HCT116 (cell line): ENCODE data around the gene PROM2. TPM values are rescaled to one million over a fixed set of nuclear protein-coding genes. Genes with fewer than 3 reads are reported as not detected.

ENCODE experiments used
- ATAC-seq: fragments of 200-7000 bp; cut with Tn5 transposase; 2 replicates; pipeline ENCODE4 v1.9.1; 2020; ENCODE audit warnings: mild to moderate bottlenecking, moderate library complexity
- BruUV-seq: library from RNA; stranded (reverse); fragments of 400-500 nt; replicated peaks from 2 replicates; lab custom pipeline; 2021; lab: Mats Ljungman, UMichigan
- CTCF ChIA-PET: fragments of 300-600 bp; sonication (Branson Sonifier 250); formaldehyde crosslinking; loops from one replicate; lab custom pipeline; 2021; ENCODE audit warnings: antibody characterized with exemption; lab: Charles Lee
- POLR2A ChIA-PET: fragments of 300-600, 350-600 bp; sonication (Branson Sonifier 250); formaldehyde crosslinking; loops from one replicate; lab custom pipeline; 2021; ENCODE audit warnings: antibody characterized with exemption; lab: Charles Lee
- RAD21 ChIA-PET, 2 experiments: fragments of 300-600 bp; sonication (Branson Sonifier 250); formaldehyde crosslinking; loops; one replicate each; lab custom pipeline; 2023; ENCODE audit warnings: low total read pairs in 2 of 2; ENCODE audit not compliant: uncharacterized antibody in 2 of 2, unreplicated experiment in 2 of 2, low non-redundant PET in 1 of 2; lab: Charles Lee
- DNase-seq: peaks from one replicate; pipeline ENCODE4 v3.0.0-alpha.2; 2010; ENCODE audit warnings: low read depth, low spot score
- H2AFZ ChIP-seq: fragments of 200-600 bp; shearing (Covaris generic), sonication (generic); 2 replicates; pipeline ENCODE4 v1.6.1; 2017; ENCODE audit warnings: low read depth, mixed run types, mixed read lengths, antibody characterized with exemption, low read length; ENCODE audit not compliant: poor library complexity, severe bottlenecking
- H3K27ac ChIP-seq: 2 replicates; pipeline ENCODE4 v1.5.1; 2012; ENCODE audit warnings: low read depth, low read length
- H3K27me3 ChIP-seq: fragments of 200-600 bp; sonication (generic); 2 replicates; pipeline ENCODE4 v1.6.1; 2016; ENCODE audit warnings: mixed run types, low read length, mixed read lengths; ENCODE audit not compliant: insufficient read depth
- H3K36me3 ChIP-seq, 2 experiments: fragments of 200-500 bp in 1 of 2; fragments of 200-600 bp in 1 of 2; sonication (Bioruptor generic) in 1 of 2; sonication (generic) in 1 of 2; 2 replicates each; pipeline versions ENCODE4 v1.5.1 to v1.6.1; 2014 to 2016; ENCODE audit warnings: low read length in 2 of 2, inconsistent platforms in 1 of 2, mixed read lengths in 1 of 2, mixed run types in 1 of 2; ENCODE audit not compliant: insufficient read depth in 2 of 2, control insufficient read depth in 1 of 2
- H3K4me1 ChIP-seq, 2 experiments: fragments of 200-600 bp in 1 of 2; sonication (generic) in 1 of 2; 2 replicates each; pipeline versions ENCODE4 v1.5.1 to v1.6.1; 2012 to 2017; ENCODE audit warnings: low read length in 2 of 2, inconsistent platforms in 1 of 2, mild to moderate bottlenecking in 1 of 2, mixed read lengths in 1 of 2, mixed run types in 1 of 2, moderate library complexity in 1 of 2; ENCODE audit not compliant: insufficient read depth in 2 of 2, control insufficient read depth in 1 of 2
- H3K4me2 ChIP-seq: fragments of 200-600 bp; sonication (generic); 2 replicates; pipeline ENCODE4 v1.6.1; 2017; ENCODE audit warnings: mixed run types, low read length, mixed read lengths
- H3K4me3 ChIP-seq, 2 experiments: fragments of 200-600 bp in 1 of 2; sonication (generic) in 1 of 2; replicated peaks in 1 of 2; 2 replicates each; pipeline ENCODE4 v1.5.1; 2011 to 2016; ENCODE audit warnings: low read length in 2 of 2, control low read depth in 1 of 2, low read depth in 1 of 2, mild to moderate bottlenecking in 1 of 2, mixed read lengths in 1 of 2, mixed run types in 1 of 2
- H3K79me2 ChIP-seq: fragments of 200-600 bp; sonication (generic); 2 replicates; pipeline ENCODE4 v1.6.1; 2017; ENCODE audit warnings: mild to moderate bottlenecking, mixed run types, low read length, moderate library complexity, mixed read lengths; ENCODE audit not compliant: insufficient read depth
- H3K9ac ChIP-seq: fragments of 200-600 bp; sonication (generic); 2 replicates; pipeline ENCODE4 v1.6.1; 2016; ENCODE audit warnings: low read length, mixed read lengths
- H3K9me2 ChIP-seq: fragments of 200-600 bp; sonication (generic), shearing (Covaris generic); 2 replicates; pipeline ENCODE4 v1.6.1; 2017; ENCODE audit warnings: mixed run types, mild to moderate bottlenecking, moderate library complexity; ENCODE audit not compliant: insufficient read depth
- H3K9me3 ChIP-seq, 2 experiments: fragments of 200-500 bp in 1 of 2; fragments of 200-600 bp in 1 of 2; sonication (Bioruptor generic) in 1 of 2; sonication (generic) in 1 of 2; 2 replicates each; pipeline ENCODE4 v1.6.1; 2014 to 2017; ENCODE audit warnings: low read length in 2 of 2, mixed read lengths in 2 of 2, inconsistent platforms in 1 of 2, low read depth in 1 of 2, mild to moderate bottlenecking in 1 of 2, mixed run types in 1 of 2, moderate library complexity in 1 of 2; ENCODE audit not compliant: control insufficient read depth in 1 of 2, insufficient read depth in 1 of 2
- H4K20me1 ChIP-seq: fragments of 200-600 bp; sonication (generic), shearing (Covaris generic); 2 replicates; pipeline ENCODE4 v1.6.1; 2017; ENCODE audit warnings: mixed run types, mild to moderate bottlenecking, moderate library complexity; ENCODE audit not compliant: insufficient read depth
- CEBPB ChIP-seq: IDR thresholded peaks from 2 replicates; pipeline ENCODE4 v1.6.1; 2012; ENCODE audit warnings: low read depth
- FOSL1 ChIP-seq: IDR thresholded peaks from 2 replicates; pipeline ENCODE4 v1.6.1; 2012; ENCODE audit warnings: low read depth
- POLR2A ChIP-seq: IDR thresholded peaks from 2 replicates; pipeline ENCODE4 v1.7.0; 2011; ENCODE audit warnings: borderline replicate concordance; ENCODE audit not compliant: insufficient read depth, insufficient read length; ENCODE audit errors: extremely low read depth
- TCF7L2 ChIP-seq: IDR thresholded peaks from 2 replicates; pipeline ENCODE4 v1.7.0; 2011; ENCODE audit warnings: borderline replicate concordance, inconsistent platforms; ENCODE audit not compliant: insufficient read depth, insufficient read length; ENCODE audit errors: extremely low read depth
- ZFX ChIP-seq: fragments of 450-650 bp; IDR thresholded peaks from 2 replicates; pipeline ENCODE4 v1.6.1; 2017
- intact Hi-C: fragments of 100-400 bp; cut with micrococcal nuclease; formaldehyde crosslinking; loops from 2 replicates; pipeline ENCODE4 v1.10.0; 2022
- total RNA-seq: library from RNA; stranded (reverse); gene quantifications from one replicate; pipeline ENCODE4 v1.2.1, GENCODE V29; 2021; ENCODE audit not compliant: unreplicated experiment
- TF ChIP-seq, protein P1 (sequence below): IDR thresholded peaks from 2 replicates; pipeline ENCODE4 v1.6.1; 2012
- TF ChIP-seq, protein P2 (sequence below): IDR thresholded peaks from 2 replicates; pipeline ENCODE4 v1.6.1; 2011; ENCODE audit warnings: mild to moderate bottlenecking, low read length, moderate library complexity; ENCODE audit not compliant: insufficient replicate concordance; ENCODE audit errors: extremely low read depth
- TF ChIP-seq, protein P3 (sequence below), 3 experiments: fragments of 200-600 bp in 1 of 3; sonication (generic) in 1 of 3; IDR thresholded peaks in 2 of 3; conservative IDR thresholded peaks in 1 of 3; 2 replicates each; pipeline ENCODE4 v1.5.1; 2012 to 2017; ENCODE audit warnings: low read depth in 2 of 3, low read length in 2 of 3, antibody characterized with exemption in 1 of 3, borderline replicate concordance in 1 of 3, control low read depth in 1 of 3, mild to moderate bottlenecking in 1 of 3, mixed read lengths in 1 of 3, mixed run types in 1 of 3, moderate library complexity in 1 of 3; ENCODE audit not compliant: insufficient read depth in 1 of 3
- TF ChIP-seq, protein P4 (sequence below): IDR thresholded peaks from 2 replicates; pipeline ENCODE4 v1.6.1; 2012

The PROM2 gene
- total RNA-seq, 1 experiment from 2014 or later = 11.9 TPM

DNA sequence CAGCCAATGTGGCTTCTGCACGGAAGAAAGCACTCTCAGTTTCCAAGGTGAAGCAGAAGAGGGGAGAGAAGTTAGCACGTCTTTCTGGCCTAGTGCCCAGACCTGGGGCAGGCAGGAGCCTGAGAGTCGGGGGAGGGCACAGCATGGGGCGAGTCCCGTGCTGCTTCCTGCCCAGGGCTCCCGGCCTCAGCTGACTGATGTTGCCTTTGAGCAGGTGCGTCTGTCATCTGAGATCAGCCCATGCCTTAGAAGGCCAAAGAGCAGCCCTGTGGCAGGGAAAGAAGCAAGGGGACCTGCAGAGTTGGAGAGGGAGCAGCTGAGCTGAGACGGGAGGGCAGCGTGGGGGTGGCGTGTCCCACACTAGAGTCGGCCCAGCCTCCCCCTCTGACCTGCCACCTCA, 26.2 kb downstream of the PROM2 start:
- BruUV-seq = no TSS peak
- ChIA-PET CTCF (interaction anchor here (1.4 kb wide), 1 partner anchor 69 kb away, joined by 4 read pairs; no protein-coding TSS in a partner anchor), RAD21 (interaction anchor here in 1 of 2 experiments (1.1 kb wide), 1 partner anchor 69 kb away, joined by 3 read pairs; no protein-coding TSS in a partner anchor), POLR2A (no interaction called here)
- Histone ChIP-seq H3K4me3 (no peak overlapping the region), H3K4me1 (peaks cover 0 to 8% of the 10 kb centered on the region in 2 experiments; a peak in 1 of 4 replicates), H3K4me2 (no peak overlapping the region), H4K20me1 (no peaks in the 10 kb centered on the region), H3K9me3 (no peaks in the 10 kb centered on the region), H3K36me3 (no peaks in the 10 kb centered on the region), H3K79me2 (no peaks in the 10 kb centered on the region), H3K27me3 (no peaks in the 10 kb centered on the region), H3K9me2 (no peaks in the 10 kb centered on the region), H2AFZ (no peak overlapping the region), H3K27ac (no peak overlapping the region; the same call in 1 of the 2 replicates), H3K9ac (no peak overlapping the region)
- ATAC-seq = peak; percentile 31; the same call in 1 of the 2 replicates
- intact Hi-C loops = no loop called here
- TF ChIP-seq TCF7L2 = peak; percentile 45
- TF ChIP-seq, protein P1, sequence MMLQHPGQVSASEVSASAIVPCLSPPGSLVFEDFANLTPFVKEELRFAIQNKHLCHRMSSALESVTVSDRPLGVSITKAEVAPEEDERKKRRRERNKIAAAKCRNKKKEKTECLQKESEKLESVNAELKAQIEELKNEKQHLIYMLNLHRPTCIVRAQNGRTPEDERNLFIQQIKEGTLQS = no peak
- no peak for DNase-seq

DNA sequence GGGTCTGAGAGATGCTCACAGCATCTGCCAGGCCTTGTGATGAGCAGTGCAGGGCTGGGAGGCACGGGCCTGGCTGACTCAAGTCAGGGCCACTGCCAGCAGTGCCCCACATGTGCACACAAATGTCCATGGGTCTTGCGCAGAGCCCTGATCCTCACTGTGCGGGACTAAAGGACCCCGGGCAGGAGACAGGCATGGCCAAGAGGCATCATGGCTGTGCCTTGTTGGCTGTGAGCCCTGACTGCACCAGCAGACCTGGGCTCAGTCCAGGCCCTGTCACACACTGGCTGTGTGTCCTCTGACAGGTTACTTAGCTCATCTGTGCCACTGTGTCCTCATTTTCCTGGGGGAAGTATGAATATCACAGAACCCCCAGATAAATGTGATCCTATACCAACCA, 26.9 kb downstream of the PROM2 start:
- ChIA-PET CTCF (interaction anchor here (1.4 kb wide), 1 partner anchor 24 kb away, joined by 4 read pairs; no protein-coding TSS in a partner anchor), POLR2A (no interaction called here), RAD21 (interaction anchor here in 1 of 2 experiments (1.1 kb wide), 1 partner anchor 69 kb away, joined by 3 read pairs; no protein-coding TSS in a partner anchor)
- Histone ChIP-seq H4K20me1 (no peaks in the 10 kb centered on the region), H3K4me1 (peaks cover 0 to 8% of the 10 kb centered on the region in 2 experiments; a peak in 1 of 4 replicates), H3K36me3 (no peaks in the 10 kb centered on the region), H3K9ac (no peak overlapping the region), H3K9me2 (no peaks in the 10 kb centered on the region), H3K79me2 (no peaks in the 10 kb centered on the region), H3K4me3 (no peak overlapping the region), H3K9me3 (no peaks in the 10 kb centered on the region), H2AFZ (no peak overlapping the region), H3K4me2 (no peak overlapping the region), H3K27me3 (no peaks in the 10 kb centered on the region), H3K27ac (no peak overlapping the region)
- intact Hi-C loops = no loop called here
- no TSS peak for BruUV-seq
- DNase-seq (no peak), ATAC-seq (no peak)
- TF ChIP-seq, protein P1 = no peak
- TF ChIP-seq, protein P2, sequence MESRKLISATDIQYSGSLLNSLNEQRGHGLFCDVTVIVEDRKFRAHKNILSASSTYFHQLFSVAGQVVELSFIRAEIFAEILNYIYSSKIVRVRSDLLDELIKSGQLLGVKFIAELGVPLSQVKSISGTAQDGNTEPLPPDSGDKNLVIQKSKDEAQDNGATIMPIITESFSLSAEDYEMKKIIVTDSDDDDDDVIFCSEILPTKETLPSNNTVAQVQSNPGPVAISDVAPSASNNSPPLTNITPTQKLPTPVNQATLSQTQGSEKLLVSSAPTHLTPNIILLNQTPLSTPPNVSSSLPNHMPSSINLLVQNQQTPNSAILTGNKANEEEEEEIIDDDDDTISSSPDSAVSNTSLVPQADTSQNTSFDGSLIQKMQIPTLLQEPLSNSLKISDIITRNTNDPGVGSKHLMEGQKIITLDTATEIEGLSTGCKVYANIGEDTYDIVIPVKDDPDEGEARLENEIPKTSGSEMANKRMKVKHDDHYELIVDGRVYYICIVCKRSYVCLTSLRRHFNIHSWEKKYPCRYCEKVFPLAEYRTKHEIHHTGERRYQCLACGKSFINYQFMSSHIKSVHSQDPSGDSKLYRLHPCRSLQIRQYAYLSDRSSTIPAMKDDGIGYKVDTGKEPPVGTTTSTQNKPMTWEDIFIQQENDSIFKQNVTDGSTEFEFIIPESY = no peak
- no peak for TF ChIP-seq TCF7L2
- TF ChIP-seq CEBPB = no peak
- TF ChIP-seq FOSL1 = no peak
- TF ChIP-seq, protein P3, sequence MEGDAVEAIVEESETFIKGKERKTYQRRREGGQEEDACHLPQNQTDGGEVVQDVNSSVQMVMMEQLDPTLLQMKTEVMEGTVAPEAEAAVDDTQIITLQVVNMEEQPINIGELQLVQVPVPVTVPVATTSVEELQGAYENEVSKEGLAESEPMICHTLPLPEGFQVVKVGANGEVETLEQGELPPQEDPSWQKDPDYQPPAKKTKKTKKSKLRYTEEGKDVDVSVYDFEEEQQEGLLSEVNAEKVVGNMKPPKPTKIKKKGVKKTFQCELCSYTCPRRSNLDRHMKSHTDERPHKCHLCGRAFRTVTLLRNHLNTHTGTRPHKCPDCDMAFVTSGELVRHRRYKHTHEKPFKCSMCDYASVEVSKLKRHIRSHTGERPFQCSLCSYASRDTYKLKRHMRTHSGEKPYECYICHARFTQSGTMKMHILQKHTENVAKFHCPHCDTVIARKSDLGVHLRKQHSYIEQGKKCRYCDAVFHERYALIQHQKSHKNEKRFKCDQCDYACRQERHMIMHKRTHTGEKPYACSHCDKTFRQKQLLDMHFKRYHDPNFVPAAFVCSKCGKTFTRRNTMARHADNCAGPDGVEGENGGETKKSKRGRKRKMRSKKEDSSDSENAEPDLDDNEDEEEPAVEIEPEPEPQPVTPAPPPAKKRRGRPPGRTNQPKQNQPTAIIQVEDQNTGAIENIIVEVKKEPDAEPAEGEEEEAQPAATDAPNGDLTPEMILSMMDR (IDR thresholded peaks at IDR 0.05 in 2 of 3, conservative IDR thresholded peaks at IDR 0.05 in 1 of 3; ENCODE audit: borderline replicate concordance in 1 of 3, insufficient read depth in 1 of 3, low read depth in 2 of 3, low read length in 2 of 3) = no peak
- TF ChIP-seq ZFX = no peak
- TF ChIP-seq POLR2A = no peak
- TF ChIP-seq, protein P4, sequence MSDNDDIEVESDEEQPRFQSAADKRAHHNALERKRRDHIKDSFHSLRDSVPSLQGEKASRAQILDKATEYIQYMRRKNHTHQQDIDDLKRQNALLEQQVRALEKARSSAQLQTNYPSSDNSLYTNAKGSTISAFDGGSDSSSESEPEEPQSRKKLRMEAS = no peak
